HG02973 (cell line): ENCODE data around the gene P2RY6.

ENCODE experiments used
- ATAC-seq: cut with Tn5 transposase; IDR thresholded peaks from one replicate; pipeline ENCODE4 v1.9.1; 2021; ENCODE audit warnings: moderate library complexity; ENCODE audit not compliant: unreplicated experiment

P2RY6 gene

GRCh38 chr11:73314117-73314961, 42.2 kb downstream of the P2RY6 start:
- no peak for ATAC-seq

DNA sequence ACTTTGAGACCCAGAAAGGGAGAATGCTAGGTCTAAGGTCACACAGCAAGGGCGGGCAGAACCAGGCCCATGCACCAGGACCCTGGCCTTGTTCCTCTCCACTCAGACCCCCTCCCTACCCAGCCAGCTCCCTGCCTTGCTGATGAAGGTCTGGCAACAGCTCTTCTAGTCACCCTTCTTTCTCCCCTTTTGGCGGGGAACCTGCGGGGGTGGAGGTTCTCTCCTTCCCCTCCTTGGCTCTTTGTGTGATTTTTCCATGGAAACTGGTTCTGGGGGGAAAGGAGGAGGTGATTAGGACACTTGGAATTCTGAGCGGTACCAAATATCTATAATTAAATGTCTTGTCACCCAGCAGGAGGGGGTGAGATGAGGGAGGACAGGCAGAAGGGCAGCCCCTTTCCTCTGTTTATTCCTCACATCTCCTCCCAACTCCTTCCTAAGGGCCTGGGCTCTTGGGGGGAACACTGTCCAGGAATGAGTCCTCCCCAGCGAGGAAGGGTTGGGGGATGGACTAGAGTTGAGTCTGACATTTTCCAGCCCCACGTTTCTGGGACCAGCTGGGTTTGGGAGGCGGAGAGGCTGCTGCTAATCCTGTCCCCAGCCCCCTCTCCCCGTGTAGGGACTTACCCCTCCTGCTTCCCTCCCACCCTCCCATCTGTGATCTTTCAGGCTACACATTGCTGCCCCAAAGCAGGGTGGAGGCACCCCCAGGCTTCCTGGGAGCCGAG, 43.3 kb downstream of the P2RY6 start:
- no peak for ATAC-seq

GRCh38 chr11:73316422-73316821, 44.3 kb downstream of the P2RY6 start:
- no peak for ATAC-seq

GRCh38 chr11:73317373-73317772, 45.2 kb downstream of the P2RY6 start:
- ATAC-seq: no peak

DNA sequence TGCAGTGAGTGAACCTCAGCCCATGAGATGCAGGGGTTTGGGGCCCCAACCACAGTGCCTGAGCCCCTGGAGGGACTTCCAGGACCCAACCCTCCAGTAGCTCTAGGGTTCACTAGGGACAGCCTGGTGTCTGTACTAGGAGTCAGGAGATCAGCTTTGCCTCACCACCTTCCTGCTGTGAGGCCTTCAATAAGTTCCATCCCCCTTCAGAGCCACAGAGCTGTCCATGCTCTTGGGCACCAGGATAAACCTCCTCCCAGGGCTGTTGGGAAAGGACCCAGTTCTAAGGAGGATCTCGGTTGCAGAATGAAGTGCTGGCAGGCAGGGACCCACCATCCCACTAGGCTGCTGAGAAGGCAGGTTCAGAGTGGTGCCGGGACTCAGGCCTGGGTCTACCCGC, 45.7 kb downstream of the P2RY6 start:
- ATAC-seq: no peak

GRCh38 chr11:73318501-73319011, 46.4 kb downstream of the P2RY6 start:
- no peak for ATAC-seq

- no peak for ATAC-seq
Observed at GRCh38 chr11:73320763-73321603, 48.8 kb downstream of the P2RY6 start.

DNA sequence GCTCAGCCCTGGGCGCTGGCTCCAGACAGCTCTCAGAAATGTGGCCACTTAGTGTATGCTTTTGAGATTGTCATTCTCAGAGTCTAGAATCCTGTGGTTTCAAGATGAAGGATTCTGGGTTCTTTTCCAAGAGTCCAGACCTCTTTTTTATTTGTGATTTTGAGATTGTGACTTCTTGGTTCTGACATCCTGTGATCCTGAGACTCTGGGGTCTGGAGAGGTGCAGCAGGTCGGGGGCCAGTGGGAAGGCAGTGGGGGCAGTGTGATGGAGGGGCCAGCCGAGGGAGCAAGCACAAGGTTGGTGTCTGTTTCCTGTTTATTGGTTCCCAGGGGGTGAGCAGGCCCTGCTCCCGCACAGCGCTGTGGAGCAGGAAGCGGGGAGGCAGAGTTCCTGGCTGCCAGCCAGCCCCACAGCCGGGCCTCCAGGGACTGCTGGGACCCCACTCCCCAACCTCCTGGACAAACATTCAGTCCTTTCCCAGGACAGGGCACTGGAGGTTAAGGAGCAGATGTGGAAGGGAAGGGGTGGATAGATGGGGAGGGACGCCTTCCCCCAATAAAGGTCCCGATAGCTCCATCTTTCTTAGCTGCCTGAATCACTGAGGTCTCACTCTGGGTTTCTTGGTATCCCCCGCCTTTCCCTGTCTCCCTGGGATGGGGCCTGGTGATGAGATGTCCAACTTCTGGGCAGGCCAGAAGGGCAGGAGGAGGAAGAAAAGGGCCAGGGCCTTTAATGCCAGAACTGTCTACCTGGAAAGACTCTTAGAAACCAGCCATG, 49.7 kb downstream of the P2RY6 start:
- ATAC-seq: no peak

- ATAC-seq: no peak
Observed at GRCh38 chr11:73322382-73323306, 50.5 kb downstream of the P2RY6 start.

DNA sequence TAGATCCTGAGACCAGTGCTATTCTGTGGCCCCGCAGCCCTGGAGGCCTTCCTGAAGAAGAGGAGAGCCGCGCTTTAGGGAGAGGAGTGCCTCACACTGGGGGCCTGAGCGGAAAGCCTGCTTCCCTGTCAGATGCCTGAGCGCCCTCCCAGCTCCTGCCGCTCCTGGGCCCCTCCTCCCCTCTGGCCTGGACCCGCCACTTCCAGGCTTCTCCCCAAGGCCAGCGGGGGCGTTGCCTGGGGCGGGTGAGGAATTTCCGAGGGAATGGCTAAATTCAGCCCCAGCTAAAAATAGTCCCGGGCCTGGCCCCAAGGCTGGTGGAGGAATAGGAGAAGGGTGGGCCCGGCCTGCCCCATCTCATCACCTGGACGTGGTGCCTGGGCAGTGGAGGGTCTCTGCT, 51.3 kb downstream of the P2RY6 start:
- ATAC-seq: no peak

- no peak for ATAC-seq
Observed at GRCh38 chr11:73324116-73324515, 52.0 kb downstream of the P2RY6 start.

DNA sequence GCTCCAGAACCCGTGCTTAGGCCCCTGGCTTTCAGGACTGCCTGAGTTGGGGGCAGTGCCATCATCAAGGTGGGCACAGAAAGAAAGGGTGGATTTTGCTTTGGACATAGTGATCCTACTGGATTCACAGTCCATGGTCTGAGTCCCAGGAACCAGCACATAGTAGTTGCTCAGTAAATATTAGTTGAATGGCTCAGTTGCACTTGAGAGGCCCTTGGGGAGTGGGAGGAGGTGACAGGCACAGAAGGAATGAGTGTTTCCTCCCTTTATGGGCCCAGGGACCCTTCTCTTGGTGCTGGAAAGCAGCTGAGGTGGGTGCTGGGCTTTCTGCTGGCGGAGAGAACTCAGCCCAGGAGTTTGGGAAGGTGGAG, 52.5 kb downstream of the P2RY6 start:
- ATAC-seq: no peak

GRCh38 chr11:73325036-73325981, 53.2 kb downstream of the P2RY6 start:
- peak; percentile 57 for ATAC-seq

- no peak for ATAC-seq
Observed at GRCh38 chr11:73326929-73327811, 55.0 kb downstream of the P2RY6 start.

GRCh38 chr11:73327812-73328364, 55.8 kb downstream of the P2RY6 start:
- no peak for ATAC-seq

DNA sequence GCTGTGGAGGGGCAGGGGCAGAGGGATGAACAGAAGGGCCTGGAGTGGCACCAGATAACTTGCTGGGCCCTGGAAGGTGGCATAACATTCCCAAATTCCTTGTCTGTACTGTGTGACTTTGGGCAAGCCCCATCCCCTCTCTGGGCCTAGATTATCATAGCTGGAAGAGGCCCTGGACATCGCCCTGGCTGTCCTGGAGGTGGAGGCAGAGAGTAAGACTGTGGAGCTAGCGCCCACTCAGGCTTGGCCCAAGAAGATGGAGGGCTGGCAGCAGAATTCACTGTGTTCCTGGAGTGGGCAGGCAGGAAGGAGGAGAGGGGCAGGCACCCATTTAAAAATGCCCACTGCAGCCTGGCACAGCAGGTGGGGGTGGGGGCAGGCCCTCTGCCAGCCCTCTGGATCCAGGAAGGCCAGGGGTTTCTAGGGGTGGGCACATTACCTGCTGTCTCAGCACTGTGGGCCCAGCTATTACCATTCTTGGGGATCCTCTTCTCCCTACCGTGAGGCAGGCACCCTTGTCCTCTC, 58.5 kb downstream of the P2RY6 start:
- no peak for ATAC-seq
